Endothelial cell of umbilical vein (primary cell): ENCODE measurements around the gene FAM98C. TPM values are rescaled to one million over a fixed set of nuclear protein-coding genes. Genes with fewer than 3 reads are reported as not detected.

Experiments
- BruUV-seq: library from RNA; stranded (reverse); fragments of 400-500 nt; replicated peaks from 2 replicates; lab custom pipeline; 2021; lab: Mats Ljungman, UMichigan
- CTCF ChIA-PET: fragments of 300-600, 350-600 bp; sonication (Branson Sonifier 250); formaldehyde crosslinking; loops from one replicate; lab custom pipeline; 2021; ENCODE audit warnings: antibody characterized with exemption, inconsistent platforms; lab: Charles Lee
- POLR2A ChIA-PET: fragments of 300-600, 350-600 bp; sonication (Branson Sonifier 250); formaldehyde crosslinking; loops from one replicate; lab custom pipeline; 2021; ENCODE audit warnings: antibody characterized with exemption, inconsistent platforms; lab: Charles Lee
- DNase-seq: peaks from one replicate; pipeline ENCODE4 v3.0.0-alpha.2; 2011; ENCODE audit warnings: low read depth, low spot score
- FAIRE-seq: peaks from 2 replicates; lab custom pipeline; 2011; peaks lifted over from hg19 to GRCh38; lab: Jason Lieb, UNC
- H2AFZ ChIP-seq: 2 replicates; pipeline ENCODE4 v1.6.0; 2012; ENCODE audit warnings: low read depth, low read length, control low read depth, inconsistent platforms
- H3K27ac ChIP-seq: 2 replicates; pipeline ENCODE4 v1.5.1; 2011; ENCODE audit warnings: low read depth, mild to moderate bottlenecking, control low read depth, low read length, moderate library complexity; ENCODE audit not compliant: insufficient read depth
- H3K27me3 ChIP-seq, 2 experiments: 2 replicates each; pipeline versions ENCODE4 v1.6.0 to v1.6.1; 2011; ENCODE audit warnings: low read length in 2 of 2, mixed read lengths in 1 of 2; ENCODE audit not compliant: control insufficient read depth in 2 of 2, insufficient read depth in 2 of 2
- H3K36me3 ChIP-seq, 2 experiments: 2 replicates in 1 of 2; 3 replicates in 1 of 2; pipeline ENCODE4 v1.5.1; 2011; ENCODE audit warnings: low read length in 2 of 2, mild to moderate bottlenecking in 1 of 2, moderate library complexity in 1 of 2; ENCODE audit not compliant: control insufficient read depth in 2 of 2, insufficient read depth in 2 of 2; ENCODE audit errors: extremely low read depth in 1 of 2
- H3K4me1 ChIP-seq: 3 replicates; pipeline ENCODE4 v1.5.1; 2011; ENCODE audit warnings: mild to moderate bottlenecking, low read length; ENCODE audit not compliant: control insufficient read depth, insufficient read depth; ENCODE audit errors: extremely low read depth
- H3K4me2 ChIP-seq: 2 replicates; pipeline ENCODE4 v1.6.1; 2011; ENCODE audit warnings: low read length, control low read depth, mixed read lengths; ENCODE audit not compliant: insufficient read depth
- H3K4me3 ChIP-seq, 3 experiments: fragments of 200-600 bp in 1 of 3; sonication (generic), shearing (Covaris generic) in 1 of 3; replicated peaks in 1 of 3; 2 replicates each; pipeline ENCODE4 v1.5.1; 2011 to 2016; ENCODE audit warnings: control low read depth in 3 of 3, low read length in 3 of 3, mild to moderate bottlenecking in 2 of 3, inconsistent platforms in 1 of 3, low read depth in 1 of 3, moderate library complexity in 1 of 3; ENCODE audit not compliant: insufficient read depth in 1 of 3
- H3K79me2 ChIP-seq: 2 replicates; pipeline ENCODE4 v1.6.0; 2012; ENCODE audit warnings: low read length, inconsistent platforms; ENCODE audit not compliant: control insufficient read depth, insufficient read depth
- H3K9ac ChIP-seq: replicated peaks from 2 replicates; pipeline ENCODE3; 2011; ENCODE audit warnings: low read length, control low read depth; ENCODE audit not compliant: insufficient read depth; ENCODE audit errors: extremely low read depth
- H3K9me1 ChIP-seq: replicated peaks from 3 replicates; pipeline ENCODE4 v1.6.0; 2011; ENCODE audit warnings: mild to moderate bottlenecking, low read length; ENCODE audit not compliant: control insufficient read depth, insufficient read depth; ENCODE audit errors: extremely low read depth
- H3K9me3 ChIP-seq: replicated peaks from 2 replicates; pipeline ENCODE4 v1.5.1; 2012; ENCODE audit warnings: low read length, inconsistent platforms; ENCODE audit not compliant: control insufficient read depth, insufficient read depth
- H4K20me1 ChIP-seq: replicated peaks from 2 replicates; pipeline ENCODE3; 2011; ENCODE audit warnings: mild to moderate bottlenecking, low read length; ENCODE audit not compliant: control insufficient read depth, insufficient read depth; ENCODE audit errors: extremely low read depth
- JUN ChIP-seq: IDR thresholded peaks from 2 replicates; pipeline ENCODE4 v1.6.1; 2011; ENCODE audit warnings: borderline replicate concordance, low read depth; ENCODE audit not compliant: insufficient read length, insufficient read depth
- POLR2A ChIP-seq: IDR thresholded peaks from 2 replicates; pipeline ENCODE4 v1.6.1; 2012; ENCODE audit warnings: low read depth, mild to moderate bottlenecking, control low read depth, low read length
- dilution Hi-C: fragments of 300-500 bp; cut with MboI; formaldehyde crosslinking; loops from one replicate; pipeline ENCODE4 v1.15.0; 2019; ENCODE audit warnings: low sequenced_read_pairs; ENCODE audit not compliant: extremely low pct_ligation_motif_present
- intact Hi-C: fragments of 100-400 bp; cut with micrococcal nuclease; formaldehyde crosslinking; loops from one replicate; pipeline ENCODE4 v1.10.0; 2022
- polyA plus RNA-seq, 4 experiments: library from polyadenylated mRNA; depleted of rRNA in 3 of 4; stranded (reverse) in 3 of 4; unstranded in 1 of 4; fragments of >200 nt; gene quantifications; 2 replicates each; pipeline versions ENCODE4 v1.2.1 to v1.2.3, GENCODE V29; 2011 to 2012; ENCODE audit warnings: missing spikeins in 1 of 4
- total RNA-seq: library from RNA; stranded (reverse); gene quantifications from 2 replicates; pipeline ENCODE4 v1.2.3, GENCODE V29; 2021
- TF ChIP-seq, protein P1 (sequence below): IDR thresholded peaks from 2 replicates; pipeline ENCODE4 v1.6.1; 2011; ENCODE audit not compliant: insufficient read depth, insufficient read length
- TF ChIP-seq, protein P2 (sequence below), 2 donors: IDR thresholded peaks; 1 replicate in 1 of 2; 2 replicates in 1 of 2; pipeline ENCODE4 v1.5.1; 2011; ENCODE audit warnings: low read length in 2 of 2, mild to moderate bottlenecking in 2 of 2, moderate library complexity in 2 of 2, control low read depth in 1 of 2, inconsistent platforms in 1 of 2, low read depth in 1 of 2; ENCODE audit not compliant: insufficient read depth in 1 of 2; ENCODE audit errors: extremely low read depth in 1 of 2

The FAM98C gene
- total and polyA plus RNA-seq, 2 donors (not counting 3 experiments of a cell fraction or from before 2014, with no cell fraction given) = 12.6 to 13.0 TPM

DNA sequence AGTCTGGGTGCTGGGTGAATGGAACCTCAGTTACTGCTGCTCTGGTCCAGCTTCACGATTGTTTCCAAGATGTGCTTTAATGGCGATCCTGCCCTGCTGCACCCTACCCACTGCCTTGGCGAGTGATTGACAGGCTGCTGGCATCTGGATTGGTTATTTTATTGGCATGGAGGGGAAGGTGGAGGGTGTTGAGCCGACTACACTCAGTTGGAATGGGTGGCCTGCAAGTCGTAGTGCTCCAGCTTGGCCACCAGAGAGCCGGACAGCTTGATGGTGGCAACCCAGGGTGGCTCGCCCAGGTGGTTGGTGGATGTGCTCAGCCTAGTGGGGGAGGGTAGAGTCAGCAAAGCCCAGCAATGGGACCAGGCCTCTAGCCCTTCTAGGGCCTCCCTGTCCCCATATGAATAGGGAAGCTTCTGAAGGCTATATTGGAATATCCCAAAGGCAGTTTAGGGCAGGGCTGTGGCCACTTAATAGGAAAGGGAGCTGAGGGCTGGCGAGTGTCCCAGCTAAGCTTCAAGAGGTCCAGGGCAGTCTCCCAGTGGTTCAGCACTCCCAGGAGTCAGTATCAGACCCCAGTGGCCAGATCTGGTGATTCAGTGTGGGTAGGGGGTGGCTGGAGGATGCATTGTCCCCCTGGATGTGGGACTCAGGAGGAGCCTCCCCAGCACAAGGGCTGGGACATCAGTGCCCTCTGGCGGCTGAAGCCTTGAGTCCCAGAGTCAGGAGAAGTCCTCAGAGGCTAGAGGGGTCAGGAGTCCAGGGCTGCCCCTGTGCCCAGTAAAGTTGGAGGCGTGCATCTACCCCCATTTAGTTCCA is 18.5 kb upstream of the FAM98C start:
- Histone ChIP-seq H3K9me3 (no peaks in the 10 kb centered on the region), H3K79me2 (peaks cover 4% of the 10 kb centered on the region), H3K27me3 (no peaks in the 10 kb centered on the region), H3K9me1 (no peaks in the 10 kb centered on the region), H3K9ac (no peak overlapping the region), H2AFZ (no peak overlapping the region), H3K4me1 (peaks cover 3% of the 10 kb centered on the region), H3K4me3 (no peak overlapping the region), H3K27ac (no peak overlapping the region), H3K4me2 (no peak overlapping the region), H3K36me3 (peaks cover 12 to 29% of the 10 kb centered on the region in 2 experiments), H4K20me1 (no peaks in the 10 kb centered on the region)
- CTCF ChIA-PET = interaction anchor here (1.0 to 2.5 kb wide), 8 partner anchors 8 to 482 kb away, joined by 4 to 21 read pairs (median 6); partner anchors contain the start of genes FAM98C and PSMD8
- dilution Hi-C loops = no loop called here
- TF ChIP-seq, protein P1, sequence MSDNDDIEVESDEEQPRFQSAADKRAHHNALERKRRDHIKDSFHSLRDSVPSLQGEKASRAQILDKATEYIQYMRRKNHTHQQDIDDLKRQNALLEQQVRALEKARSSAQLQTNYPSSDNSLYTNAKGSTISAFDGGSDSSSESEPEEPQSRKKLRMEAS = no peak
- peak; percentile 22 for TF ChIP-seq POLR2A
- TF ChIP-seq JUN = no peak
- TF ChIP-seq, protein P2, sequence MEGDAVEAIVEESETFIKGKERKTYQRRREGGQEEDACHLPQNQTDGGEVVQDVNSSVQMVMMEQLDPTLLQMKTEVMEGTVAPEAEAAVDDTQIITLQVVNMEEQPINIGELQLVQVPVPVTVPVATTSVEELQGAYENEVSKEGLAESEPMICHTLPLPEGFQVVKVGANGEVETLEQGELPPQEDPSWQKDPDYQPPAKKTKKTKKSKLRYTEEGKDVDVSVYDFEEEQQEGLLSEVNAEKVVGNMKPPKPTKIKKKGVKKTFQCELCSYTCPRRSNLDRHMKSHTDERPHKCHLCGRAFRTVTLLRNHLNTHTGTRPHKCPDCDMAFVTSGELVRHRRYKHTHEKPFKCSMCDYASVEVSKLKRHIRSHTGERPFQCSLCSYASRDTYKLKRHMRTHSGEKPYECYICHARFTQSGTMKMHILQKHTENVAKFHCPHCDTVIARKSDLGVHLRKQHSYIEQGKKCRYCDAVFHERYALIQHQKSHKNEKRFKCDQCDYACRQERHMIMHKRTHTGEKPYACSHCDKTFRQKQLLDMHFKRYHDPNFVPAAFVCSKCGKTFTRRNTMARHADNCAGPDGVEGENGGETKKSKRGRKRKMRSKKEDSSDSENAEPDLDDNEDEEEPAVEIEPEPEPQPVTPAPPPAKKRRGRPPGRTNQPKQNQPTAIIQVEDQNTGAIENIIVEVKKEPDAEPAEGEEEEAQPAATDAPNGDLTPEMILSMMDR (IDR thresholded peaks at IDR 0.05; ENCODE audit: extremely low read depth in 1 of 2, insufficient read depth in 1 of 2, low read depth in 1 of 2, low read length in 2 of 2) = peak in 1 of 2 donors; percentile 37
- no peak for DNase-seq
- POLR2A ChIA-PET = no interaction called here
- FAIRE-seq = no peak
- intact Hi-C loops = loop anchor here (5.0 kb wide), 1 partner anchor 152 kb away; no protein-coding TSS in a partner anchor
- BruUV-seq = no TSS peak
